AG09319 (cell line): ENCODE measurements around the gene CHST11.

Experiments
- DNase-seq: peaks from one replicate; pipeline ENCODE4 v3.0.0-alpha.2; 2010; ENCODE audit warnings: low read depth; ENCODE audit errors: extremely low read depth
- CTCF ChIP-seq: IDR thresholded peaks from 2 replicates; pipeline ENCODE4 v1.5.1; 2011; ENCODE audit warnings: low read depth, mild to moderate bottlenecking, inconsistent platforms, low read length, moderate library complexity

CHST11 gene

GRCh38 chr12:104767261-104767660, 310.5 kb downstream of the CHST11 start:
- DNase-seq, result no peak
- TF ChIP-seq CTCF, result no peak

GRCh38 chr12:104768033-104768432, 311.3 kb downstream of the CHST11 start:
- TF ChIP-seq CTCF, result no peak
- DNase-seq, result no peak

GRCh38 chr12:104769144-104769561, 312.4 kb downstream of the CHST11 start:
- TF ChIP-seq CTCF, result no peak
- DNase-seq, result no peak

GRCh38 chr12:104772336-104772735, 315.6 kb downstream of the CHST11 start:
- DNase-seq, result no peak
- no peak for TF ChIP-seq CTCF

GRCh38 chr12:104775731-104776231, 319.0 kb downstream of the CHST11 start:
- TF ChIP-seq CTCF, result no peak
- no peak for DNase-seq

GRCh38 chr12:104779134-104779533, 322.4 kb downstream of the CHST11 start:
- TF ChIP-seq CTCF, result no peak

GRCh38 chr12:104782296-104782695, 325.5 kb downstream of the CHST11 start:
- TF ChIP-seq CTCF, result no peak
- DNase-seq, result no peak

More at GRCh38 chr12:104779134-104779533, 322.4 kb downstream of the CHST11 start:
- no peak for DNase-seq
